ENCODE results near the gene TANC1.
A peak's percentile ranks its signal among the peaks of the same experiment; 100 is the strongest.

TANC1 gene

DNA sequence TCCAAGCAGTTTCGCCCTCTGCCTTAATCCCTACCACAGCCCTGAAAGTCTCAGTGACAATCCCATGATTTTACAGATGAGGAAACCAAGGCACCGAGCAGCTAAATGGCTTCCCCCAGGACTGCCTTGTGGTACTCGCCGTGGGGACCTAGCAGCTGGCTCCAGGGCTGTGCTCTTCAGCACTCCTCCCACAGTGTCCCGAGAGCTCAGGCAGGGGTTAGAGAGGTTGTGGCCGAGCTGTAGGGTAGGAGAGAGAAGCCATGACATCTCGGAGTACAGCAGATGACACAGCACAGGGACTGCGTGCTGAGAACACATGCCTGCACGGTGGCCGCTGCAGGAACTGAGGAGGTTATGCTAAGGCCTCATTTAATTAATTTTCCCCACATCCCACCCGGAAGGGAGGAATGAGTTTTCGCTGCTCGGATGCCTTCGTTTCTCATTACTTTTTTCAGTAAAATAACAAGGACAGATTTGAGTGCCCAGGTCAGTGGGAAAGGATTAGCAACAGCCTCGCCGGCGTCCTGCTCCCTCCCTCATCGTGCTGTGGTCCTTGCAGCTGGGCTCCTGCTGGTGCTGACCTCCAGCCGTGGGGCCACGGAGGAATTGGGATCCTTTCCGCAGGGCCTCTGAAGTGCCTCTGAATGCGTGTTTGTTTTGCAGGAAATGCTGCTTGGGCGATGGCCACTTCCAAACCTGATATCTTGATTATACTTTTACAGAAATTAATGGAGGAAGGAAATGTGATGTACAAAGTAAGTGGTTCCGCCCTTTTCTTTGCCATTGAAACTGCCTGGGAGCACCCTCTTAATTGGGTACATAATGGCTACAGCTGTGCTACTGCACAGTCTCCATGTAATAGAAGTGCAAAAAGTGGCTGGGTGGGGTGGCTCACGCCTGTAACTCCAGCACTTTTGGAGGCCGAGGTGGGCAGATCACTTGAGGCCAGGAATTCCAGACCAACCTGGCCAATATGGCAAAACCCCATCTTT is 256.9 kb downstream of the TANC1 start:
- no peak for DNase-seq (ENCODE audit: low read depth in 2 of 2)

DNA sequence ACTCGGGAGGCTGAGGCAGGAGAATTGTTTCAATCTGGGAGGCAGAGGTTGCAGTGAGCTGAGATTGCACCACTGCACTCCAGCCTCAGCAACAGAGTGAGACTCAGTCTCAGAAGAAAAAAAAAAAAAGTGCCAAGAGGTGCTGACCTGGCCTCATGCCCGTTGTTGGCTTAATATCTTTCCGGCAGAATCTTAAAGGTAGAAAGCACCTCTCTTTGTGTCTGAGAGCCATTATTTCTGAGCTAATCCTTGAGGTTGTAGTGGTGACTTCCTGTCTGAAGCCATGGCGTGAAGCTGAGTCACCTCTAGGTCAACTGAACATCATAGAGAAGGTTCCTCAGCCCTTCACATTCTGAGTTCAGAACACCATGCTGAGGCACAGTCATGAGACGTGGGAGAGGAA is 257.6 kb downstream of the TANC1 start:
- DNase-seq (ENCODE audit: low read depth in 2 of 2): peak in 1 of 2 donors; percentile 33

DNA sequence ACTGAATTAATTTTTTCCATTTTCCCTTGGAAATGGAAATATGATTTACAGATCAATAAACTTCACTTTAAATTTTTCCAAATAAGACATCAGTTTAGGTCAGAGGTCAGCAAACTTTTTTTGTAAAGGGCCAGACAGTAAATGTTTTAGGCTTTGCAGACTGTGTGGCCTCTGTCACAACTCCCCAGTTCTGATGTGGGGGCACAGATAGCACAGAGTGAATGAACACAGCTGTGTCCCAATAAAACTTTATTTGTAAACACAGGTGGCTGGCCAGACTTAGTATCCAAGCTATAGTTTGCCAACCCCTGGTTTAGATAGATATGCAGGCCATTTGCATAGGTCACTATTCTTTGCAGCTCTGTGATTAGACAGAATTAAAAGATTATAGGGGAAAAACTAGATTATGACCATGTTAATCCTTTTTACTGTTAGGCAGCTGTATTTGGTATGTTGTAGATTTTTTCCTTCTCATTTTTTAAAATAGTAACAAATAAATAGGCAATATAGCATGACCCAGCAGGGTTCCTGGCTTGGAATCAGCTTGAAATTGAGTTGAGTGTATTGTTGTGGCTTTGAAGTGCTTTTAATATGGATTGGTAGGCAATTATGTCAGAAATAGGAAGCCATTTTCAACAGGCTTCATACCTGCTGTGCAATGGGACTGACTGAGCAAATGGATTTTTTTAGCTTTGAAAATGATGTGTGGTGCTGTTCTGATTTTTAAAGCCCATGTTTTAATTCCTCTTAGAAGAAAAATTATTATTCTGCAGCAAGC is 258.4 kb downstream of the TANC1 start:
- DNase-seq (ENCODE audit: low read depth in 2 of 2): no peak

DNA sequence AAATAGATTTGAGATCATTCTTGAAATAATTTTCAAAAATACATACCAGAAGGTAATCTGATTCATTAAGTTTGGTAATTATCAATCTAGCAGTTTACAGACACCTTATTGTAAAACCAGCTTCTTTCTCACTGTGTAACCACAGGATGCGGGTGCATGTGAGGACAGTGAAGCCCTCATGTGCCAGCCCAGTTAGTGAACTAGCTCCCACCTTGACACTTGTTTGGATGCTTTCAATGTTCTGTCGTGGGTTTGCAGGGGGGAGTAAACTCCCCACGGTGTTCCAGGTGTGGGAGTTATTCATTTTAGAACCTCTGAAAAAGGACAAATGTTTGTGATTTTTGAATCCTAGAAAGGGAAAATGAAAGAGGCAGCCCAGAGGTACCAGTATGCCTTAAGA is 259.0 kb downstream of the TANC1 start:
- DNase-seq (ENCODE audit: low read depth in 2 of 2): peak in 1 of 2 donors; percentile 4

DNA sequence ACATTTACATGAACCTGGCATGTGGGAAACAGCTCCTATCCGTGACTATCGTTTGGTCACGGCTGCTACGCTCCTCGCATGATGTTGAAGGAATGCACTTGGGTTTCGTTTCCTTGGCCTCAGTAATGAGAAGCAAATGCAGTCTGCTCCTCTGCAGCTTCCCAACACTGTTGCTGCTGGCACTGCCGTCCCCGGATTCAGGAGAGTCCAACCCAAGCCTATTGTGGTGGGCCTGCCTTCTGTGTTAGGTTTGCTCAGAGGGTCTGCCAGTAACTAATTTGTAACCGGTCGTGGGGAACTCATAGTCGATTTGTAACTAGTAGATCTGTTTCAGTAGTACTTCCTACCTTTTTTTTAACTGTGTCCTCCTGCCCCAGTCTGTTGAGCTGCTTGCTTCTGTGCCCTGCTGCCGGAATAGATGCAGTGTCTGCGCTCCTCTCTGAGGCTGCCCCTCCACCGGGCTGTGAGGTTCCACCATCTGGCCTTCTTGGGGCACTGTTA is 259.7 kb downstream of the TANC1 start:
- DNase-seq (ENCODE audit: low read depth in 2 of 2): no peak

DNA sequence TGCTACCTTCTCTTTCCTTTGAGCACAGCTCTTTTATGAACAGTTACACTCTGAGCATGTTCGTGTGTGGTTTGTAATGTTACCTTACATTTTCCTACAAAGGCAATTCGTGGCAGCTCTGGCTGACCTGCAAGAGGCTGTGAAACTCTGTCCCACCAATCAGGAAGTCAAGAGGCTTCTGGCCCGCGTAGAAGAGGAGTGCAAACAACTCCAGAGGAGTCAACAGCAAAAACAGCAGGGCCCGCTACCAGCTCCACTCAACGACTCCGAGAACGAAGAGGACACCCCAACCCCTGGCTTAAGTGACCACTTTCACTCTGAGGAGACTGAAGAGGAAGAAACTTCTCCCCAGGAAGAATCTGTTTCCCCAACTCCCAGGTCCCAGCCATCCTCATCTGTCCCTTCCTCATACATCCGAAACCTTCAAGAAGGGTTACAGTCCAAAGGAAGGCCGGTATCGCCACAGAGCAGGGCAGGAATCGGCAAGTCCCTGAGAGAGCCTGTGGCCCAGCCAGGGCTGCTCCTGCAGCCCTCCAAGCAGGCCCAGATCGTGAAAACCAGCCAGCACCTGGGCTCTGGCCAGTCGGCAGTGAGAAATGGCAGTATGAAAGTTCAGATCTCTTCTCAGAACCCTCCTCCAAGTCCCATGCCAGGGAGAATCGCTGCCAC is 261.2 kb downstream of the TANC1 start:
- DNase-seq (ENCODE audit: low read depth in 2 of 2): no peak

DNA sequence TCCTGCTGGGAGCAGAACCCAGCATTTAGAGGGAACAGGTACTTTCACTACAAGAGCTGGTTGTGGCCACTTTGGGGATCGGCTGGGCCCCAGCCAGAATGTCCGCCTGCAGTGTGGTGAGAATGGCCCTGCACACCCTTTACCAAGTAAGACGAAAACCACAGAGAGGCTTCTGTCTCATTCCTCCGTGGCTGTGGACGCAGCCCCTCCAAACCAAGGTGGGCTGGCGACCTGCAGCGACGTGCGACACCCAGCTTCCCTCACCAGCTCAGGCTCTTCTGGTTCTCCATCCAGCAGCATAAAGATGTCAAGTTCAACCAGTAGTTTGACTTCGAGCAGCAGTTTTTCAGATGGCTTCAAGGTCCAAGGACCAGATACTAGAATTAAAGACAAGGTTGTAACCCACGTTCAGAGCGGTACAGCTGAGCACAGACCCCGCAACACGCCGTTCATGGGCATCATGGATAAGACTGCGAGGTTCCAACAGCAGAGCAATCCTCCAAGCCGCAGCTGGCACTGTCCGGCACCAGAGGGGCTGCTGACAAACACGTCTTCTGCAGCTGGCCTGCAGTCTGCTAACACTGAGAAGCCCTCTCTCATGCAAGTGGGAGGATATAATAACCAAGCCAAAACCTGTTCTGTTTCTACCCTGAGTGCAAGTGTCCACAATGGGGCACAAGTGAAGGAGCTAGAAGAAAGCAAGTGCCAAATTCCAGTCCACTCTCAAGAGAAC is 261.9 kb downstream of the TANC1 start:
- no peak for DNase-seq (ENCODE audit: low read depth in 2 of 2)

DNA sequence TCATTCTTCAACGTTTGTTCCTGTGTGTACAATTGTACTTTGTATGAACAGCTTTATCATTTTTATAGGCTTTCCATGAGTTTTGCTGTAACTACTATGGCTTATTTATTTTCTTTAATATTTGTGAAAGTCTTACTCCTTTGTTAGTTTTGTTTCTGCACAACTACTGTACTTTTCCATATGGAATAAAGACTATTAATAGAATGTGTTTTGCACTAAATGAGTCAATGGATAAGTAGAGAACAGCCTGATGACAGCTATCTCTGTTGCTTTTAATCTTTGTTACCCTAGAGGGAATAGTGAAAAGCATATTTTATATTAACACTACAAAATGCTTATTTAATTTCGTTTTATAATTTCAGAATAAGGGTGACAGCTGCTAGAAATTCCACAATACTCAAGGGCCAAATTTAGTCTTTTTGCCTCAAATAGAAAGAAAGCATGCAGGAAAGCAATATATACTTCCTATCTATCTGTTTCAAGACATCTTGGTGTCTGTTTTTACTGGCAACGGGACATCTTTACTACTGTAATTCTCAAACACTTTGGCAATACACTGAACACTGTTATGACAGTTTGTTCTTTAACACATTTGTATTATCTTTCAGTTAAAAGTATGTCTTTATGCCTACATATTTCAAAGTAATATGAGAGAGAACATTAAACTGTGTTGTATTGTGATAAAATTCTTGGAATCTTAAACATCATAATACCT is 264.2 kb downstream of the TANC1 start:
- DNase-seq (ENCODE audit: low read depth in 2 of 2): no peak

DNA sequence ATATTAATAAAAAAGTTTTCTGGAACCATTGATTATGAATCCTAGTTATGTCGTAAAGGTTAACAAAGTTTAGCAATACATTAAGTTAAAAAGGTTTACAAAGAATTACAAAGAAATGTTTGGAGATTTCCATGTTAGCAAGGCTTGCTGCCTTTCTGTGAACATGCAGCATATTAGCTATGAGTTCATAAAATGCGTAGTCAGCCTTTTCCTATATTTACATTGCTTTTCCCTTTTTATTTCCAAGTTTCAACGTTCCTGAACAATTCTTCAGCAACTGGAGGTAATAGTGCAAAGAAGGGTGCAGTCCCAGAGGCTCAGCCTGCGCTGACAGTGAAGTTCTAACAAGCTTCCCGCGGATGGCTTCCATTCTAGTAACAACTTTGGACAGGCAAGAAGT is 266.4 kb downstream of the TANC1 start:
- DNase-seq (ENCODE audit: low read depth in 2 of 2): no peak

DNA sequence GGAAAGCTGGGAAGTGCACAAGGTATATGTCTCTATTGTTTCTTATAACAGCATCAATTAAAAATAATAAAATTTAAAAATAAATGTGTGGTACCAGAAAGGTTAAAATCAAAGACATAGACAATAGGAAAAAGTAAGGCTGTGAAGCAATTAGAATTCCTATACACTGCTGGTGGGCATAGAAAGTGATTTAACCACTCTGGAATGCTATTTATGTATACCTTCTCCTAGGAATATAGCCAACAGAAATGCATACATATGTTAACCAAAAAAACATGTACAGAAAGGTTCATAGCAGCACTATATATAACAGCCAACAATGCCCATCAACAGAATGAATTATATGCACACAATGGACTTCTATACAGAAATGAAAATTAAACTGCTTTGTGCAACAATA is 275.1 kb downstream of the TANC1 start:
- DNase-seq (ENCODE audit: low read depth in 2 of 2): no peak

DNA sequence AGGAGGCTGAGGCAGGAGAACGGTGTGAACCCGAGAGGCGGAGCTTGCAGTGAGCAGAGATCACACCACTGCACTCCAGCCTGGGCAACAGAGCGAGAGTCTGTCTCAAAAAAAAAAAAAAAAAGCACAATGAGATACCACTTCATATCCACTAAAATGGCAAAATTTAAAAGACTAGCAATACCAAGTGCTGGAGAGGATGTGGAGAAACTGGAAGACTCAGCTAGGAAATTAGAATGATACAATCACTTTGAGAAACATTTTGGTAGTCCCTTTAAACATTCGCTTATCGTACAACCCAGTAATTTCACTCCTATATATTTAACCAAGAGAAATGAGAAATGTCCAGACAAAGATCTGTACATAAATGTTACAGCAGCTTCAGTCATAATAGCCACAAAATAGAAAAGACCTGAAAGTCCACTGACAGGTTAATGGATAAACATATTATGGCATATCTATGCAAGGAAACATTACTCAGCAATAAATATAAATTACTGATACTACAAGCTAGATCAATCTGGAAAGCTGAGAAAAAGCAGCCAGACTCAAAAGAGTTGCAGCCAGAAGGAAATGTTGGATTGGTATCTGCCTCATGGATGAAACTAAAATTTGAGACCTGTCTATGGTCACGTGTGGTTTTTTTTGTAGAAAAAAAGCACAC is 278.0 kb downstream of the TANC1 start:
- no peak for DNase-seq (ENCODE audit: low read depth in 2 of 2)

DNA sequence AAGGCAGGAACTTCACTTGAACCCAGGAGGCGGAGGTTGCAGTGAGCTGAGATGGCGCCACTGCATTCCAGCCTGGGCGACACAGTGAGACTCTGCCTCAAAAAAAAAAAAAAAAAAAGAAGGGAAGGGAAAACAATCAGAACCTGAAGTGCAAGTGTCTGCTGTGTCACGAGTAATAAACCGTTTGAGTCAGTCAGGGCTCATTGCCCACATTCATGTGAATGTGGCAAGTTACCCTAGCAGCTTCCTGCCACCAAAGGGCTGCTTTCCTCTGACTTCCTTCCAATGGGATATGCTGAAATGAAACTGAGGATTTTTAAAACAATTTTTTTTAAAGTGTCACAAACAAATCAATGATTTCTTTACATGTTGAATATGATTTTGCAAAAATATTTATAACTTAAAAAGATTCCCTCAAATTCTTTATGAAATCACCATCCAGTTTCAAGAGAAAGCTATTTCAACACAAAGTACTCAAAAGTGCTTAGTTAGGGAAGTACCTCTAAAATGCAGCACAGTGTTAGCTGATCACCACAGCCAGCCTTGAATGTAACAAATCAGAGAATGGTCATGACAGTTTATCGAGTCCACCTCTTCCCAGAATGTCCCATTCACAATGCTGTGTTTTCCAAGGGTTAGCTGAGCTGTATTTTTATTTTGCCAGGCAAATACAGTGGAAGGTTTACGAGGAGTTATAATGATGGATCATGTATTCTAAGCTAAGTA is 281.7 kb downstream of the TANC1 start:
- DNase-seq (ENCODE audit: low read depth in 2 of 2): no peak

DNA sequence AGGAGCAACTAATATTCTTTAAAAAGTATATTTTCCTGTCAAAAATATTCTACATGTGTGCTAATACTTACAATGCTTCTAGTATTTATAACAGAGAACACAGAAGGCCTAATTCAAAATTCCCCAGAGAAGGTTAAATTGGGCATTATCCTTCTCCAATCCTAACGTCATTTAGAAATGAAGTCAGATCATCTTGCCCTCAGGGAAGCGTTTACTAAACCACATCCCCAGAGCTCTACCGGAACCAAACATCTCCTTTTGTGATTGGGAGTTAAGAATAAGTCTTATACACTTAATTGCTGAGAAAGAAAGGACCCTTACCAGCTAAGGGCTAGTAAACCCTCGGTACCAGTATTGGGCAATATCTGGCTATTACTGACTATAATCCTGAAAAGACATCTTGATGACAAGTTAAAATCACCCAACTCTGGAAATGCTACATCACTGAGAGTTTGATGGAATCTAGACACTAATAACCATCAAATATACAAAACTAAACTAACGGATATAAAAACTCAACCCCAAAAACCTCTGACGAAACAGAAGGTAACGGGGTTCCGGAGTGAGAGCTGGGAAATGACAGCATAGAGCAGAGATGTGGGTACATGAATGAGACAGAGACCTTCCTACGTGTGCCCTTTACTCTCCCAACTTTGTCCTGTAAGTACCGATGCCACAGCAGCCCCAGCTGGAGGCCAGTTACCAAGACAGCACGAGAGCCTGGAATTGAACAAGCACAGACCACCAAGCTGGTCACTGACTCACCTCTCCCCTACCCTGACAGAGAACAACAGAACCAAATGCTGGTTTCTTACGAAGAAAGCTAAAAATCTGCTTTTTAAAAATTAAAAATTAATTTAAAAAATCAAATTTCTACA is 283.1 kb downstream of the TANC1 start:
- no peak for DNase-seq (ENCODE audit: low read depth in 2 of 2)

DNA sequence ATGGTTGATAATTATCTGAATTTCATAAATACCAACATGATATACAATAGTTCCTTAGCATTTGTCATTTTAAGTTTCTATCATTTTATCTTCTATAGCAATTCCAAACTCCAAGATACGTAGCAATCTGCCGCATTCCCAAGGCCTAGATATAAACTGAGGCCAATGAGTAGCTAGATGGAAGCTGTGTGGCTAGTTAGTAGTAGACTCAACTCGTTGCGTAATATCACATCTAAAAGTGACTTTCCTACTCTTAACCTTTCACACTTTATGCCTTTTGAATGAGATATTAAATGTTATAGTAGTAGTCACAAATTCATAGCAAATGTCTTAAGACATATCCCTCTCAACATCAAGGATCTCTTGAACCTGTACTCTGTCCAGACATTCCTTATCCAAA is 284.5 kb downstream of the TANC1 start:
- no peak for DNase-seq (ENCODE audit: low read depth in 2 of 2)

DNA sequence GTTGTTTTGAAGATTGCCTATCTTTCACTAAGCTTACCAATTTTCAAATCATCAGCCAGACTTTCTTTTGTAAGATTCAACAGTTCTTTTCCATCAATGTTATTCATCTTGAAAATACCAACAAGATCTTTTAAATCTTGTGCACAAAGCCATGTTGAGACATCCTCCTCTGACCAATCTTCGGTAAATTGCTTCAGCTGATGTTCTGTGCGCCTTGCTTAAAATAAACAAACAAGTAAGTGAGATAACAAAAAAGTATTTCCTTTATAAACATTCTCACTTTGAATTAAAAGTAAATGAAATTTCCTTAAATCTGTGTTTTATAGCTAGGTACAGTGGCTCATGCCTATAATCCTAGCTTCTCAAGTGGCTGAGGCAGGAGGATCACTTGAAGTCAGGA is 287.7 kb downstream of the TANC1 start:
- DNase-seq (ENCODE audit: low read depth in 2 of 2): no peak

DNA sequence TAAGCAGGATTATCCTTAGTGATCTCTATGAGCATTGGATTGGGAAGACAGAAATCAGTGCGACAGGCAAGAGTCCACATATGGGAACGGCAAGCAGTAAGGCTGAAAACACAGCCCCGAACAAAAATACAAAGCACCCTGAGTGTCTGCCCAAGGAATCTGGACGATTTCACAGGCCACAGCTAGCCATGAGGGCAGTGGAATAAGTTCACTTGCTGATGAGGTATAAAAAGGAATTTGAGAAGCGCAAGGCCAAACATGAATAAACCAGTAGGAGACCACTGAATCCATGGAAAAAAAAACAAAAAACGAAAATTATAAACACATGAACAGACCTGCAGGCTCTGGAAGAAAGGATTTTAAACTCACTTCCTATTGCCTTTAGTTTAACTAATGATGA is 293.8 kb downstream of the TANC1 start:
- DNase-seq (ENCODE audit: low read depth in 2 of 2): no peak

DNA sequence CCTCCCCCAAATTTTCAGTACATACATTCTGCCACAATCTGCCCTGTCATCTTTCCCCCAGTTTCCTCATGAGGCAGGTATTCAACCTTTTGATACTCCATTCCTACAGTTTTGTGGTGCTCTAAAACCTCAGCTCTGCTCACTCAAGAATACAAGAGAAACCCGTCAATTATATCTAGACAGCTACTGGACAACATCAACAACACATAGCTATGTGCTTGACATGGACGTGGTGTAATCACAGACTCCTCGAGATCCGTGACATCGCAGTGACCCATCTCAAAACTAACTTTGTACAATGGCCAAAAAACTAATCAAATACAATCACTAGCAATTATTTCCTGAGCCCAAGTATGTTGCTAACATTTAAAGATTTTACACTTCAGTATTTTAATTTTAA is 294.5 kb downstream of the TANC1 start:
- no peak for DNase-seq (ENCODE audit: low read depth in 2 of 2)

DNA sequence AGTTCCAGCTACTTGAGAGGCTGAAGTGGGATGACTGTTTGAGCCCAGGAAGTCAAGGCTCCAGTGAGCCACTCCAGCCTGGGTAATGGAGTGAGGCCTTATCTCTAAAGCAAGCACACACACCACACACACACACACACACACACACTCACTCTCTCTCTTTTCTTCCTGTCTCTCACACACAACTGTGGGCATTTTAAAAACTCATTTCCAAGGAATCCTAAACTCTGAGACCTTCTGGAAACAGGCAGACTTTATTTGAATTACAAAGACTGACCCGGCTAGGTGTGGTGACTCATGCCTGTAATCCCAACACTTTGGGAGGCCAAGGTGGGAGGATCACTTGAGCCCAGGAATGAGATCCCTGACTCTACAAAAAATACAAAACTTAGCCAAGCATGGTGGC is 296.7 kb downstream of the TANC1 start:
- DNase-seq (ENCODE audit: low read depth in 2 of 2): no peak

DNA sequence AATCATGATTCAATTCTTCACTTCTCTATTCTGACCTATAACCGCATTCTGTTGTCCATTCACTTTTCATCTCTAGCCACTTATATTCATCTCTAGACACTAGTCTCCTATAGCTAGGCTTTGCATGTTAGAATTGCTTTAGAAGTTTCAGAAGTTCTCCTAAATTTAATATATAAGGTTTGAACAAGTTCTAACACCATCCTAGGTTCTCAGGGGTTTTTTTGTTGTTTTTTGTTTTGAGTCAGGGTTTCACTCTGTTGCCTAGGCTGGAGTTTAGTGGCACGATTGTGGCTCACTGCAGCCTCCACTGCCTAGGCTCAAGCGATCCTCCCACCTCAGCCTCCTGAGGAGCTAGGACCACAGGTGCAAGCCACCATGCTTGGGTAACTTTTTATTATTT is 298.1 kb downstream of the TANC1 start:
- DNase-seq (ENCODE audit: low read depth in 2 of 2): no peak
